Mucosa of stomach (tissue), 1 donor: ENCODE measurements around the gene AP1S3.

Source experiments
- H3K27me3 ChIP-seq: one replicate; pipeline ENCODE4 v1.7.0; 2013; ENCODE audit warnings: mild to moderate bottlenecking, low read length; ENCODE audit not compliant: control insufficient read depth, insufficient read depth
- H3K36me3 ChIP-seq: one replicate; pipeline ENCODE4 v1.7.0; 2013; ENCODE audit warnings: low read length; ENCODE audit not compliant: control insufficient read depth, insufficient read depth
- H3K4me1 ChIP-seq: one replicate; pipeline ENCODE4 v1.7.0; 2013; ENCODE audit warnings: mild to moderate bottlenecking, low read length; ENCODE audit not compliant: control insufficient read depth, insufficient read depth
- H3K4me3 ChIP-seq: one replicate; pipeline ENCODE4 v1.7.0; 2013; ENCODE audit warnings: low read length
- H3K9ac ChIP-seq: one replicate; pipeline ENCODE4 v1.7.0; 2013; ENCODE audit warnings: mild to moderate bottlenecking, low read length, moderate library complexity
- H3K9me3 ChIP-seq: one replicate; pipeline ENCODE4 v1.7.0; 2013; ENCODE audit warnings: mild to moderate bottlenecking, low read length, moderate library complexity; ENCODE audit not compliant: control insufficient read depth
- donor health status: Pancreatic carcinoma.

AP1S3 gene

DNA sequence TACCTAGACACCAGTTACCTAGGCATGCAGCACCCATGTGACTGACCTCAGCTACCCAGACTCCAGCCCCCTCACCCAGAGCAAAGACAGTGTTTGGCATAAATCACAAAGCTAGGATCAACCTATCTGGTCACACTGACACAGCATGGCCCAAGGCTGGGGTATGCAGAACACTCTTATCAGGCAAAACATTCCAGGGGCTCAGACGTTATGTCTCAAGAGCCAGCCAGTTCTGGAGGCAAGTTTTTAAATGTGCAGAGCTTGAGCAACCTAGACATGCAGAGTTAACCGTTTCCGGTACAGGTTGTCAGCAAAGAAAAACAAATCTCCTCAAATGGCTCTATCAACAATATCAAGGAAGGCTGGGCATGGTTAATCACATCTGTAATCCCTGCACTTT lies 92.8 kb downstream of the AP1S3 start:
- Histone ChIP-seq H3K9me3 (no peaks in the 10 kb centered on the region), H3K27me3 (no peaks in the 10 kb centered on the region), H3K9ac (no peak overlapping the region), H3K4me3 (no peak overlapping the region), H3K36me3 (no peaks in the 10 kb centered on the region), H3K4me1 (no peaks in the 10 kb centered on the region)

GRCh38 chr2:223740679-223741078 lies 96.7 kb downstream of the AP1S3 start:
- Histone ChIP-seq H3K36me3 (no peaks in the 10 kb centered on the region), H3K4me3 (no peak overlapping the region), H3K9ac (no peak overlapping the region), H3K9me3 (no peaks in the 10 kb centered on the region), H3K27me3 (no peaks in the 10 kb centered on the region), H3K4me1 (no peaks in the 10 kb centered on the region)

GRCh38 chr2:223737207-223737606 lies 100.2 kb downstream of the AP1S3 start:
- no peaks in the 10 kb centered on the region for H3K4me1 ChIP-seq
- H3K27me3 ChIP-seq = no peaks in the 10 kb centered on the region
- no peaks in the 10 kb centered on the region for H3K9me3 ChIP-seq
- no peak overlapping the region for H3K4me3 ChIP-seq
- no peak overlapping the region for H3K9ac ChIP-seq
- no peaks in the 10 kb centered on the region for H3K36me3 ChIP-seq

DNA sequence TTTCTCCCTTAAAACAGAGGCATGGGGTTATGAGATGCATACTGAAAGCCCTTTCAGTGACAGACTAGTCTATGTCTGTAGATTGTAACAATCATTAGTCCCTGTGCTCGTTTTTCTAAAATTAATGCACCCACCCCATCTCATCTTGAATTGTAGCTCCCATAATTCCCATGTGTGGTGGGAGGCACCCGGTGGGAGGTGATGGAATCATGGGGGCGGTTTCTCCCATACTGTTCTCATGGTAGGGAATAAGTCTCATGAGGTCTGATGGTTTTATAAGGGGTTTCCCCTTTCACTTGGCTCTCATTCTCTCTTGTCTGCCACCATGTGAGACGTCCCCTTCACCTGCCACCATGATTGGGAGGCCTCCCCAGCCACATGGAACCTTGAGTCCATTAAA lies 100.9 kb downstream of the AP1S3 start:
- H3K9me3 ChIP-seq = no peaks in the 10 kb centered on the region
- no peak overlapping the region for H3K9ac ChIP-seq
- H3K4me3 ChIP-seq = no peak overlapping the region
- H3K27me3 ChIP-seq = no peaks in the 10 kb centered on the region
- H3K4me1 ChIP-seq = peaks cover 7% of the 10 kb centered on the region
- H3K36me3 ChIP-seq = no peaks in the 10 kb centered on the region

DNA sequence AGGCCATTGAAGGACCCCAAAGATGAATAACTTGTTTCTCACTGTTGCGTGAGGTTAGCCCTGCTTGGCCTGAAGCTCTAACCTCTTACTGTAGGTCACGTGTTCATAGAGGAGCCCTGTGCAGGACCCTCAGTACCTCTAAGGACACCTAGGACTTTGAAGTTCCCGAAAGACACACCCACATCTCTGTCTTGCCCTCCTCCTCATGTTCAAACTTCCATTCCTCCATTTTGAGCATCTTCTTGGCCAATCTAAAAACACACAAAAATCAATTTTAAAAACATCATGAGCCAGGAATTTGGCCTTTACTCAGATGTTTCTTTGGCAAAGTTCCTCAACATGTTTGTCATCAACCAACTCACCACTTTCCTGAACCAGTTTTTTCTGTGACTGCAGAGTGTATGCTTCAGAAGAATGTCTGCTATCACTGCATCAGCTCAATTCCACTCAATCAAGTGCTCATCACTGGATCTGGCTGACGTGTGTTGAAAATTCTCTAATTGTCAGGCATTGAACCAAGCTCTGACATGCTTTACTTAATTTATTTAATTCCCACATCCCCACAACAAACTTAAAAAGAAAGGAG lies 101.6 kb downstream of the AP1S3 start:
- Histone ChIP-seq H3K4me3 (no peak overlapping the region), H3K9me3 (no peaks in the 10 kb centered on the region), H3K9ac (no peak overlapping the region), H3K4me1 (peaks cover 12% of the 10 kb centered on the region), H3K27me3 (no peaks in the 10 kb centered on the region), H3K36me3 (no peaks in the 10 kb centered on the region)

DNA sequence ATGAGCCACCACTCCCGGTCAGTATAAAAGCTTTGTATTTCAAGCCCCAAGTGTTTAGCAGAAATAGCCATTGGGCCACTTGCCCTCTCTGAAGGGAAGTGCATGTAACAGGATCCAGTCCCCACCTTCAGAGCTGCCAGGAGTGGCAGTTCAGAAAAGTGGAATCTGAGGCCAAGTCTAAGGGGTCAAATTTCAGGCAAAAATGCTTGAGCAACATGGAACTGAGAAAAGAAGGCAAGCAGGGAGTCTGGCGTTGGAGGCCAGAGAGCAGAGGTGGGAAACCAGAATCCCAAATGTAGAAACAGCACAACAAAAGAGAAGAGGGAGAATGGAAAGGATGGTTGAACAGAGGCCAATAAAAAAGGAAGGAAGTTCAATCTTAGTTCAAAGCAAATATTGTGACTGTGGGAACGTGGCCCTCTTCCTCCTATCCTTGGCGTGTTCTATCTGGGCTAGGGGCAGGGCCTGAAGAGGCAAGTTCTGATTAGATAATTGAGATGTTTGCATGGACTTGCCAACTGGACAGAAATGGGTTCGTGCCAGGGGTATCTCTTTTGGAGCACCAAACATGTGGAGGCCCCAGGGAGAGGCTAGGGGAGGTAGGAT lies 102.2 kb downstream of the AP1S3 start:
- no peak overlapping the region for H3K9ac ChIP-seq
- H3K9me3 ChIP-seq = no peaks in the 10 kb centered on the region
- peaks cover 16% of the 10 kb centered on the region for H3K4me1 ChIP-seq
- no peaks in the 10 kb centered on the region for H3K27me3 ChIP-seq
- no peaks in the 10 kb centered on the region for H3K36me3 ChIP-seq
- H3K4me3 ChIP-seq = no peak overlapping the region

GRCh38 chr2:223734346-223734745 lies 103.0 kb downstream of the AP1S3 start:
- H3K9me3 ChIP-seq = no peaks in the 10 kb centered on the region
- no peak overlapping the region for H3K9ac ChIP-seq
- peaks cover 16% of the 10 kb centered on the region for H3K4me1 ChIP-seq
- H3K27me3 ChIP-seq = no peaks in the 10 kb centered on the region
- no peaks in the 10 kb centered on the region for H3K36me3 ChIP-seq
- no peak overlapping the region for H3K4me3 ChIP-seq

GRCh38 chr2:223732346-223732745 lies 105.0 kb downstream of the AP1S3 start:
- Histone ChIP-seq H3K9ac (no peak overlapping the region), H3K4me3 (no peak overlapping the region), H3K36me3 (no peaks in the 10 kb centered on the region), H3K9me3 (no peaks in the 10 kb centered on the region), H3K4me1 (peaks cover 23% of the 10 kb centered on the region), H3K27me3 (no peaks in the 10 kb centered on the region)

DNA sequence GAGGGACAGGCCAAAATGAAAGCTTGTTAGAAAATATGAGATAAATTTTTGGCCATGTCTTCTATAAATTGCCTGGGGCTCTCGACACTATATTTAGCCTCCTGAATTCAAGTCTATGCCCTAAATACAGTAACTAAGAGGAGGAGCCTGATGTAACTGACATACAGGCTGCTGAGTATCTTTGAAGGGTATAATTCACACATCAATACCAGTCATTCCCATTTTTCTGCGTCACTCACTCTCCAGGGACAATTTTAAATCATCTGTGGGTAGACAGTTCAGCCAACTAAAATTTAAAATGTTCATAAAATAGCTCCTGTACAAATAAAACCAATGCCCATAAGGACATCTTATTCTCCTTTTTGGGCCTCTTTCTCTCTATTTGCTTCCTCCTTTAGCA lies 105.9 kb downstream of the AP1S3 start:
- Histone ChIP-seq H3K27me3 (no peaks in the 10 kb centered on the region), H3K36me3 (no peaks in the 10 kb centered on the region), H3K4me3 (no peak overlapping the region), H3K9ac (no peak overlapping the region), H3K9me3 (no peaks in the 10 kb centered on the region), H3K4me1 (peaks cover 23% of the 10 kb centered on the region)

DNA sequence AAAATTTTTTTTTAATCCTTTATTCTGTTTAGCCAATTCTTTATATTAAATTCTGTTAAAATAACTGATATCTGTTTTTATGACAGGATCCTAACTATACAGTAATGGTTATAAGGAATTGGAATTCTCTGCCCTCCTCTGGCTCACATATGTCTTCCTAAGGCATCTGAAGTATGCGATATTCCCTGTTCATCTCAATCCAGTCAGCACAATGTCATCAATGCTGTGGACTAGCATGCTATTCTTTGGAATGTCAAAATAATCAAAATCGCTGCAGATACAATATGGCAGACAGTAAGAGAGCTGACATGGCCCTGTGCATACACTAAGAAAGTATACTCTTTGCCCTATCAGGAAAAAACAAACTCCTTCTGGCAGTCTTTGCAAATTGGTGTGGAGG lies 107.6 kb downstream of the AP1S3 start:
- H3K4me1 ChIP-seq = peaks cover 33% of the 10 kb centered on the region
- no peaks in the 10 kb centered on the region for H3K27me3 ChIP-seq
- no peak overlapping the region for H3K4me3 ChIP-seq
- no peaks in the 10 kb centered on the region for H3K9me3 ChIP-seq
- H3K9ac ChIP-seq = no peak overlapping the region
- H3K36me3 ChIP-seq = no peaks in the 10 kb centered on the region

DNA sequence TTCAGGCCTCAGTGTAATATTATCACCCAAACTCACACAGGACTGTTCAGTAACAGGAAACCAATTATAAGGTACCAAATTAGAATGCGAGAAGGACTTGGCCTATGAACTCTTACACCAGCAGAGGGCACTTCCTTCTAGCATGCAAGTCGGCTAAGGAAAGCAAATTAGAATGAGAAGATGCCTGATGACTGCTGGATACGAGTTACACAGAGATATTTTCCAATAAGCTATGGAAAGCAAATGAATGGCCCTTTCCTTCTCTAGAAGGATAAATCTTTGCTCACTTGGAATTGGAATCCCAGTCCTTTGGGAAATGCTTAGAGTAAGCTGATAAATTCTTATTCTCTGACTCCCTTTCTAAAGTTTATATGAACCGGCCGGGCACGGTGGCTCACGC lies 109.8 kb downstream of the AP1S3 start:
- Histone ChIP-seq H3K4me3 (no peak overlapping the region), H3K27me3 (no peaks in the 10 kb centered on the region), H3K9ac (no peak overlapping the region), H3K9me3 (no peaks in the 10 kb centered on the region), H3K4me1 (peaks cover 33% of the 10 kb centered on the region), H3K36me3 (no peaks in the 10 kb centered on the region)

DNA sequence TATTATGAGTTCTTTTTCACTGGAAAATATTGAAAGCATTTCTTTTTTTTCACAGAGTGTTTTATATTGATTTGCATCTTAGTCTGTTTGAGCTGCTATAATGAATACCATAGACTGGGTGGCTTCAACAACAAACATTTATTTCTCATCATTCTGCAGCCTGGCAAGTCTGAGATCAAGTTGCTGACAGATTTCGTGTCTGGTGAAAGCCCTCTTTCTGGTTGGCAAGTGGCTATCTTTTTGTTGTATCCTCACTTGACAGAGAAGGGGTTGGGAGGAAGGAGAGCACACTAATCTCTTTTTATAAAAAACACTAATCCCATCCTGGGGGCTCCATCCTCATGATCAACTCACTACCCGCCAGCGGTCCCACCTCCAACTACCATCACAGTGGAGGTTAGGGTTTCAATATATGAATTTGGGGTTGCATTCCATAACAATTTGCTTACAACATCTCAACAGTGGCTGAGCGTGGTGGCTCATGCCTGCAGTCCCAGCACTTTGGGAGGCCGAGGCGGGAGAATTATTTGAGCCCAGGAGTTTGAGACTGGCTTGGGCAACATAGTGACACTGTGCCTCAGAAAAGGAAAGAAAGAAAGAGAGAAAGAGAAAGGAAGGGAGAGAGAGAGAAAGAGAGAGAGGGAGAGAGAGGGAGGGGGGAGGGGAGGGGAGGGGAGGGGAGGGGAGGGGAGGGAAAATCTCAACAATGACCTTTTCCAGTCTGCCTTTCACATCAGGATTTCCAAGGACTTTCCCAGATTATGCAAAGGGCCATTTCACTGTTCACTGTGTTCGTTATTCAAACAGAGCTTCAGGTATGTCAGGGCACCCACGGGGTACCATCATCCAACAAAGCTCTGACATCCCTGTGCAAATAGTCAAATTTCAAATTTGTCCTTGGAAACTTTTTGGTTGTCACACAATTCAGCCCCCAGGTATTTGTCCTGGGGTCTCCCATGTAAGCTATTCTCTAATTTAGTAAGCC lies 111.1 kb downstream of the AP1S3 start:
- Histone ChIP-seq H3K4me3 (no peak overlapping the region), H3K4me1 (peaks cover 24% of the 10 kb centered on the region), H3K36me3 (no peaks in the 10 kb centered on the region), H3K9ac (no peak overlapping the region), H3K27me3 (no peaks in the 10 kb centered on the region), H3K9me3 (no peaks in the 10 kb centered on the region)
